Fibroblast of lung (primary cell): ENCODE data around the gene ABCA4. TPM values are rescaled to one million over a fixed set of nuclear protein-coding genes. Genes with fewer than 3 reads are reported as not detected.

Experiments
- DNase-seq, 2 donors: peaks; one replicate each; pipeline versions ENCODE4 v3.0.0 to v3.0.0-alpha.2; 2010; ENCODE audit warnings: low read depth in 2 of 2
- H2AFZ ChIP-seq: 2 replicates; pipeline ENCODE4 v1.5.1; 2012; ENCODE audit warnings: low read length, control low read depth, inconsistent platforms
- H3K27ac ChIP-seq: 2 replicates; pipeline ENCODE4 v1.5.1; 2011; ENCODE audit warnings: low read length, control low read depth; ENCODE audit not compliant: insufficient read depth
- H3K27me3 ChIP-seq: 2 replicates; pipeline ENCODE4 v1.5.1; 2011; ENCODE audit warnings: mild to moderate bottlenecking, low read length; ENCODE audit not compliant: control insufficient read depth, insufficient read depth
- H3K36me3 ChIP-seq: 2 replicates; pipeline ENCODE4 v1.5.1; 2011; ENCODE audit warnings: low read length; ENCODE audit not compliant: control insufficient read depth, insufficient read depth
- H3K4me1 ChIP-seq: 2 replicates; pipeline ENCODE4 v1.5.1; 2011; ENCODE audit warnings: low read length; ENCODE audit not compliant: control insufficient read depth, insufficient read depth; ENCODE audit errors: extremely low read depth
- H3K4me2 ChIP-seq: 2 replicates; pipeline ENCODE4 v1.5.1; 2011; ENCODE audit warnings: low read length, control low read depth; ENCODE audit not compliant: insufficient read depth; ENCODE audit errors: extremely low read depth
- H3K4me3 ChIP-seq, 4 experiments: fragments of 200-600 bp in 1 of 4; sonication (generic) in 1 of 4; replicated peaks in 1 of 4; 2 replicates each; pipeline ENCODE4 v1.5.1; 2011 to 2016; ENCODE audit warnings: low read length in 4 of 4, low read depth in 3 of 4, mild to moderate bottlenecking in 3 of 4, control low read depth in 2 of 4, inconsistent platforms in 1 of 4, mixed read lengths in 1 of 4; ENCODE audit not compliant: insufficient read depth in 1 of 4; ENCODE audit errors: control extremely low read depth in 1 of 4
- H3K79me2 ChIP-seq: 2 replicates; pipeline ENCODE4 v1.5.1; 2012; ENCODE audit warnings: mild to moderate bottlenecking, low read length, inconsistent platforms; ENCODE audit not compliant: control insufficient read depth, insufficient read depth
- H3K9ac ChIP-seq: 2 replicates; pipeline ENCODE4 v1.5.1; 2011; ENCODE audit warnings: mild to moderate bottlenecking, low read length, control low read depth; ENCODE audit not compliant: insufficient read depth
- H3K9me3 ChIP-seq: 2 replicates; pipeline ENCODE4 v1.5.1; 2012; ENCODE audit warnings: low read depth, low read length; ENCODE audit not compliant: control insufficient read depth, insufficient read depth
- H4K20me1 ChIP-seq: 2 replicates; pipeline ENCODE4 v1.5.1; 2011; ENCODE audit warnings: low read length; ENCODE audit not compliant: control insufficient read depth, insufficient read depth; ENCODE audit errors: extremely low read depth
- EZH2 ChIP-seq: IDR thresholded peaks from 2 replicates; pipeline ENCODE4 v1.5.1; 2012; ENCODE audit warnings: low read length, control low read depth, mild to moderate bottlenecking; ENCODE audit errors: missing control alignments
- polyA plus RNA-seq, 2 donors: library from polyadenylated mRNA; depleted of rRNA in 1 of 2; stranded (reverse) in 1 of 2; unstranded in 1 of 2; fragments of >200 nt; gene quantifications; 2 replicates each; pipeline ENCODE4 v1.2.1, GENCODE V29; 2011 to 2012; ENCODE audit warnings: missing spikeins in 1 of 2
- total RNA-seq: library from RNA; depleted of rRNA; stranded (reverse); fragments of >200 nt; gene quantifications from 2 replicates; pipeline ENCODE4 v1.2.1, GENCODE V29; 2014
- TF ChIP-seq, protein P1 (sequence below), 2 donors: IDR thresholded peaks in 1 of 2; conservative IDR thresholded peaks in 1 of 2; 1 replicate in 1 of 2; 2 replicates in 1 of 2; pipeline ENCODE4 v1.5.1; 2011 to 2012; ENCODE audit warnings: low read length in 2 of 2, control low read depth in 1 of 2, inconsistent platforms in 1 of 2, low read depth in 1 of 2, mild to moderate bottlenecking in 1 of 2

ABCA4 gene
- total and polyA plus RNA-seq, 2 donors (not counting 1 experiment from before 2014, with no cell fraction given) = 0.07 to 0.33 TPM

DNA sequence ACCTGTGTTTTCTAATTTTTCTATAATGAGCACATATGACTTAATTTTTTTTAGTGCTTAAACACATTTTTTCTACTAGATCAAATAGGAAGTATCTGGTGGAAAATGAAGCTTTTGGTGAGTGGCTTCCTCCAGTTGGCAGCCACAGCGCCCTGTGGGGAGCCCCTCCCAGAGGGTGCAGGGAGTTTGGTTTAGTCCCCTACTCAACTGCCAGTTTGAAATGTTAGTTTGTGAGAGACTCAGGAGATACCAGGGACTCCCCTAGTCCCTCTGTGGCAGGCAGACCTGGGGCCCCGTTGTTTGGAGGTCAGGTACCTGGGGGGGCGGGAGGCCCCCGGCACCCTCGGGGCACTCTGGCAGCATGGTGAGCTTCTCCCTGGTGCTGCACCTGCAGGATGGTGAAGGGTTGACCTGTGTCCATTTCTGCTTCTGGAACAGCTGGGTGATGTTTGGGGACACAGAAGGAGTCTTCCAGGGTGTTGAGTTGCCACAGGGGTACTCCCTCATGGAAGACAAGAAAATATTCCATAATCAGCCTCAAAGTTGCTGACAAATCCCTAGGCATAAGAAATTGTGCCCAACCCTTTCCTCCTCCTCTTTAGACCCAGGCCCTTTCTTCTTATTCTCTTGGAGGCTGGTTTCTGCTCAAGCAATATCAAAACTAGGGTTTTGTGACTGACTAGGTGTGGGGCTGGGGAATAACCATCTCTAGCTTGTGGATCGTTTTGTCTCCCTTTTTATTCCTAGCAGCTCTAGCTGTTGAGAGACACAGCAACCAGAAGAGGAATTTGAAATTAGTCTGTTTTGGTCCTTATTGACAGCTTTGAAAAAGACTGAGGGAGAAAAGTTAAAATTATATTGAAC lies 91.6 kb downstream of the ABCA4 start:
- H2AFZ ChIP-seq = no peak overlapping the region
- no peaks in the 10 kb centered on the region for H3K4me1 ChIP-seq
- H3K4me2 ChIP-seq = no peak overlapping the region
- no peak overlapping the region for H3K9ac ChIP-seq
- H4K20me1 ChIP-seq = no peaks in the 10 kb centered on the region
- H3K27me3 ChIP-seq = no peaks in the 10 kb centered on the region
- DNase-seq = no peak
- no peaks in the 10 kb centered on the region for H3K79me2 ChIP-seq
- no peaks in the 10 kb centered on the region for H3K9me3 ChIP-seq
- H3K36me3 ChIP-seq = no peaks in the 10 kb centered on the region
- TF ChIP-seq EZH2 = no peak
- TF ChIP-seq, protein P1, sequence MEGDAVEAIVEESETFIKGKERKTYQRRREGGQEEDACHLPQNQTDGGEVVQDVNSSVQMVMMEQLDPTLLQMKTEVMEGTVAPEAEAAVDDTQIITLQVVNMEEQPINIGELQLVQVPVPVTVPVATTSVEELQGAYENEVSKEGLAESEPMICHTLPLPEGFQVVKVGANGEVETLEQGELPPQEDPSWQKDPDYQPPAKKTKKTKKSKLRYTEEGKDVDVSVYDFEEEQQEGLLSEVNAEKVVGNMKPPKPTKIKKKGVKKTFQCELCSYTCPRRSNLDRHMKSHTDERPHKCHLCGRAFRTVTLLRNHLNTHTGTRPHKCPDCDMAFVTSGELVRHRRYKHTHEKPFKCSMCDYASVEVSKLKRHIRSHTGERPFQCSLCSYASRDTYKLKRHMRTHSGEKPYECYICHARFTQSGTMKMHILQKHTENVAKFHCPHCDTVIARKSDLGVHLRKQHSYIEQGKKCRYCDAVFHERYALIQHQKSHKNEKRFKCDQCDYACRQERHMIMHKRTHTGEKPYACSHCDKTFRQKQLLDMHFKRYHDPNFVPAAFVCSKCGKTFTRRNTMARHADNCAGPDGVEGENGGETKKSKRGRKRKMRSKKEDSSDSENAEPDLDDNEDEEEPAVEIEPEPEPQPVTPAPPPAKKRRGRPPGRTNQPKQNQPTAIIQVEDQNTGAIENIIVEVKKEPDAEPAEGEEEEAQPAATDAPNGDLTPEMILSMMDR (conservative IDR thresholded peaks at IDR 0.05 in 1 of 2, IDR thresholded peaks at IDR 0.05 in 1 of 2; ENCODE audit: low read depth in 1 of 2, low read length in 2 of 2) = no peak
- no peak overlapping the region for H3K4me3 ChIP-seq
- no peak overlapping the region for H3K27ac ChIP-seq

DNA sequence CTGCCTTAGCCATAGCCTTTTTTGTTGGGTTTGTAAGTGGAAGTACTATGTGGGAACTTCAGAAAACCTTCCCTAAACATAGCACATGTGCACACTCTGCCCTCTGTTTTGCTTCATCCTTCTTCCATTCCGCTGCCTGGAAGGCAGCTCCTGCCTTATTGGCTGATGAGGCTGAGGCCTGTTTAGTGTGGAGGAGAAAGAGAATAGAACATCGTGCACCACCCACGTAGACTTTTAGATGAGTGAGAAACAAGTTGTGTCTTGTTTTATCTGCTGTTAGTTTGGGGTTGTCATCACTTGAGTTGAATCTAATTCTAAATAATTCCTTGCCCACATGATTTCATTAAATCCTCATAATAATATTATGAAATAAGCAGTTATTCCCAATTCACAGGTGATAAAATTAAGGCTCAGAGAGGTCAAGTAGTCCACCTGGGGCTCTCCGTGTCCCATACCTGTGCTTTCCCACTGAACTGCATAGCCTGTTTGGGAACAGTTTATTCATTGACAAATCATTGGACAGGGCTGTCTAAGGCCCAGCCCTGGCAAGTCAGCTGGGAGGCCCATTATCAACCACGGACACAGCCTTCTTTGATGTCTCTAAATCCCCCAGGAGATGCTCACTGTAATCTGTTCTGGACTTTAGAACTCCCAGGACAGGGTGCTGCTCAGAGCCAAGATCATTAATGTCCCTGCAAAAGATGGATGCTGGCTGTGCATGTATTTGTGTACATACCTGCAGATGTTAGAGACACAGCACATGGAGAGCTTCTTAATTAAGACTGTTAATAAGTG lies 93.0 kb downstream of the ABCA4 start:
- Histone ChIP-seq H3K9me3 (no peaks in the 10 kb centered on the region), H3K4me2 (no peak overlapping the region), H4K20me1 (no peaks in the 10 kb centered on the region), H3K79me2 (no peaks in the 10 kb centered on the region), H3K9ac (no peak overlapping the region), H3K4me1 (no peaks in the 10 kb centered on the region), H3K27me3 (no peaks in the 10 kb centered on the region), H2AFZ (no peak overlapping the region), H3K27ac (no peak overlapping the region), H3K36me3 (no peaks in the 10 kb centered on the region), H3K4me3 (no peak overlapping the region)
- DNase-seq = no peak
- TF ChIP-seq EZH2 = no peak
- TF ChIP-seq, protein P1 (conservative IDR thresholded peaks at IDR 0.05 in 1 of 2, IDR thresholded peaks at IDR 0.05 in 1 of 2; ENCODE audit: low read depth in 1 of 2, low read length in 2 of 2) = no peak

DNA sequence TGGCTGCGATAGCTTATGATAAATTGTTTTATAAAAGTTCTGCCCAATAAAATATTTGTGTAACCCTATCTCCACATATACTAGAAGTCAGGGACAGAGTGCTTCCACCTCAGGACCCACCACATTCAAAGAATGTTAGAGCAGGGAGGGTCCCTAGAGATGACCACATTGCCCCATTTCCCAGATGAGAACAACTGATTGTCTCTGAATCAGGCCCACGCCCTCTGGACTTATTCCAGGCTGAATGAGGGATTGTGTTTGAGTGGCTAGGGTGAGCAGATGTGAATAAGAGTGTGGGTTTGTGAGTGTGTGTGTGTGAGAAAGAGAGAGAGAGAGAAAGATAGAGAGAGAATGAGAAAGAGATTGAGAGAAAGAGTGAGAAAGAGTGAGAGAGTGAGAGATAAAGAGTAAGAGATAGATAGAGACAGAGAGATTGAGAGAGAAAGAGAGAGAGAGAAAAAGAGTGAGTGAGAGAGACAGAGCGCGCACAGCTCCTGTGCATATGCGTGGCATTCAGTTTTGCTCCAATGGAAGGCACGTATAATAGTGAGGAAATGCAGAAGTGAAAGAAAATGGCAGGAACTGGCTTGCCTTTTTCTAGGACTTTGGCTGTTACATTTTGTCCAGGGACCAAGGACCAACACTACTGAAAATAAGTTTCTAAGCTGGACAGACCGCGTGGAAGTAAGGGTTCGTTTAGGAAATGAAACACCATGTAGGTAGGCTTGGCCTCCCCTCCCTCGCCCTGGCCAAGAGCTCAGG lies 94.1 kb downstream of the ABCA4 start:
- TF ChIP-seq EZH2 = no peak
- TF ChIP-seq, protein P1 (conservative IDR thresholded peaks at IDR 0.05 in 1 of 2, IDR thresholded peaks at IDR 0.05 in 1 of 2; ENCODE audit: low read depth in 1 of 2, low read length in 2 of 2) = no peak
- no peak overlapping the region for H3K9ac ChIP-seq
- H3K36me3 ChIP-seq = no peaks in the 10 kb centered on the region
- H3K4me1 ChIP-seq = peaks cover 4% of the 10 kb centered on the region
- H3K9me3 ChIP-seq = no peaks in the 10 kb centered on the region
- no peaks in the 10 kb centered on the region for H3K79me2 ChIP-seq
- no peaks in the 10 kb centered on the region for H3K27me3 ChIP-seq
- H2AFZ ChIP-seq = no peak overlapping the region
- no peak overlapping the region for H3K4me2 ChIP-seq
- H3K4me3 ChIP-seq = no peak overlapping the region
- H3K27ac ChIP-seq = no peak overlapping the region
- no peaks in the 10 kb centered on the region for H4K20me1 ChIP-seq
- DNase-seq = no peak
